HG03196 (cell line): ENCODE measurements around the gene DNMT1.

Experiments
- ATAC-seq: cut with Tn5 transposase; IDR thresholded peaks from one replicate; pipeline ENCODE4 v1.9.1; 2021; ENCODE audit not compliant: unreplicated experiment

DNMT1 gene

GRCh38 chr19:10142701-10143375, 51.9 kb downstream of the DNMT1 start:
- no peak for ATAC-seq

GRCh38 chr19:10141973-10142372, 52.8 kb downstream of the DNMT1 start:
- no peak for ATAC-seq

- ATAC-seq, result no peak
Observed at GRCh38 chr19:10141479-10141878, 53.3 kb downstream of the DNMT1 start.

- ATAC-seq, result no peak
Observed at GRCh38 chr19:10139952-10140351, 54.8 kb downstream of the DNMT1 start.

- ATAC-seq, result no peak
Observed at GRCh38 chr19:10138879-10139795, 55.6 kb downstream of the DNMT1 start.

GRCh38 chr19:10137751-10138682, 56.7 kb downstream of the DNMT1 start:
- ATAC-seq, result no peak

- ATAC-seq, result no peak
Observed at GRCh38 chr19:10136936-10137335, 57.8 kb downstream of the DNMT1 start.

GRCh38 chr19:10135551-10136334, 59.0 kb downstream of the DNMT1 start:
- ATAC-seq, result no peak

GRCh38 chr19:10134040-10134439, 60.7 kb downstream of the DNMT1 start:
- ATAC-seq, result no peak

GRCh38 chr19:10133596-10133995, 61.2 kb downstream of the DNMT1 start:
- ATAC-seq, result no peak

GRCh38 chr19:10132905-10133304, 61.8 kb downstream of the DNMT1 start:
- no peak for ATAC-seq

GRCh38 chr19:10126213-10126639, 68.5 kb downstream of the DNMT1 start:
- no peak for ATAC-seq

- ATAC-seq, result no peak
Observed at GRCh38 chr19:10124429-10124828, 70.3 kb downstream of the DNMT1 start.

GRCh38 chr19:10122045-10122444, 72.7 kb downstream of the DNMT1 start:
- ATAC-seq, result no peak

GRCh38 chr19:10120538-10121189, 74.1 kb downstream of the DNMT1 start:
- ATAC-seq, result no peak

GRCh38 chr19:10118960-10119359, 75.8 kb downstream of the DNMT1 start:
- no peak for ATAC-seq

GRCh38 chr19:10116866-10117616, 77.7 kb downstream of the DNMT1 start:
- ATAC-seq, result no peak

- ATAC-seq, result no peak
Observed at GRCh38 chr19:10116085-10116865, 78.5 kb downstream of the DNMT1 start.
